ENCODE data around the gene GRB2. TPM values are rescaled to one million over a fixed set of nuclear protein-coding genes. Genes with fewer than 3 reads are reported as not detected.
"Not testable (repeated sequence)": the region's sequence is repeated elsewhere in the genome, so short reads cannot be mapped to it uniquely, and the experiment has no call there.

GRB2 gene
- total RNA-seq, 1 donor from 2014 or later: 58.5 TPM

- DNase-seq (ENCODE audit: low spot score): no peak
These were observed 117.1 kb downstream of the GRB2 start for GRCh38 chr17:75288359-75288758.

GRCh38 chr17:75287221-75287620 lies 118.3 kb downstream of the GRB2 start:
- no peak for DNase-seq (ENCODE audit: low spot score)

- DNase-seq (ENCODE audit: low spot score): no peak
These were observed 120.4 kb downstream of the GRB2 start for GRCh38 chr17:75285123-75285522.

GRCh38 chr17:75280189-75280588 lies 125.3 kb downstream of the GRB2 start:
- not testable (repeated sequence) for DNase-seq (ENCODE audit: low spot score)

- peak; percentile 42 for DNase-seq (ENCODE audit: low spot score)
These were observed 127.8 kb downstream of the GRB2 start for GRCh38 chr17:75277664-75278071.

GRCh38 chr17:75273977-75274708 lies 131.3 kb downstream of the GRB2 start:
- no peak for DNase-seq (ENCODE audit: low spot score)

- DNase-seq (ENCODE audit: low spot score): no peak
These were observed 132.7 kb downstream of the GRB2 start for GRCh38 chr17:75272848-75273184.

GRCh38 chr17:75271955-75272847 lies 133.3 kb downstream of the GRB2 start:
- DNase-seq (ENCODE audit: low spot score): no peak

GRCh38 chr17:75271233-75271954 lies 134.1 kb downstream of the GRB2 start:
- DNase-seq (ENCODE audit: low spot score): peak; percentile 75

GRCh38 chr17:75270966-75271232 lies 134.6 kb downstream of the GRB2 start, which contains the start of gene MIF4GD:
TSS of gene MIF4GD (minus strand) at chr17:75271231. CDS start at chr17:75270195, 1,036 bp downstream.
- no peak for DNase-seq (ENCODE audit: low spot score)

- peak; percentile 61 for DNase-seq (ENCODE audit: low spot score)
These were observed 135.1 kb downstream of the GRB2 start for GRCh38 chr17:75270218-75270965.

GRCh38 chr17:75269844-75270217 lies 135.6 kb downstream of the GRB2 start:
- DNase-seq (ENCODE audit: low spot score): no peak

Other genes with a start within 250 kb of the GRB2 start
- gene SUMO2, start 222.7 kb downstream of the GRB2 start, total RNA-seq (ENCODE audit: insufficient read depth, low replicate concordance): 67.2 TPM
- 33.5 TPM for gene NUP85, start 200.0 kb downstream of the GRB2 start, total RNA-seq (ENCODE audit: insufficient read depth, low replicate concordance)
- gene GGA3, start 144.1 kb downstream of the GRB2 start, total RNA-seq (ENCODE audit: insufficient read depth, low replicate concordance): 33.7 TPM
- gene MRPS7, start 143.8 kb downstream of the GRB2 start, total RNA-seq (ENCODE audit: insufficient read depth, low replicate concordance): 14.9 TPM
- gene MIF4GD, start 134.4 kb downstream of the GRB2 start, total RNA-seq (ENCODE audit: insufficient read depth, low replicate concordance): 2.9 TPM
- 43.1 TPM for gene SLC25A19, start 116.2 kb downstream of the GRB2 start, total RNA-seq (ENCODE audit: insufficient read depth, low replicate concordance)
- 27.9 TPM for gene TMEM94, start 51.0 kb upstream of the GRB2 start, total RNA-seq (ENCODE audit: insufficient read depth, low replicate concordance)
- gene CASKIN2, start 109.9 kb upstream of the GRB2 start, total RNA-seq (ENCODE audit: insufficient read depth, low replicate concordance): 12.3 TPM
- gene TSEN54, start 110.8 kb upstream of the GRB2 start, total RNA-seq (ENCODE audit: insufficient read depth, low replicate concordance): 12.3 TPM
- 14.7 TPM for gene LLGL2, start 120.0 kb upstream of the GRB2 start, total RNA-seq (ENCODE audit: insufficient read depth, low replicate concordance)
- 81.4 TPM for gene MYO15B, start 182.1 kb upstream of the GRB2 start, total RNA-seq (ENCODE audit: insufficient read depth, low replicate concordance)
- gene SMIM5, start 227.8 kb upstream of the GRB2 start, total RNA-seq (ENCODE audit: insufficient read depth, low replicate concordance): 8.7 TPM

Measured in umbilical cord (tissue), 2 donors.